Body of pancreas (tissue), 4 donors: ENCODE data around the gene ABR. TPM values are rescaled to one million over a fixed set of nuclear protein-coding genes. Genes with fewer than 3 reads are reported as not detected.

Experiments
- ATAC-seq: fragments of 150-250 bp; one replicate; pipeline ENCODE4 v1.9.1; 2016
- DNase-seq, 4 donors: peaks; one replicate each; pipeline ENCODE4 v3.0.0-alpha.2; 2019
- H3K27ac ChIP-seq, 4 donors: fragments of 200-600 bp; sonication (generic); 1 replicate in 3 of 4; 2 replicates in 1 of 4; pipeline versions ENCODE4 v1.5.1 to v1.6.1; 2016 to 2019; ENCODE audit warnings: mild to moderate bottlenecking in 1 of 4, mixed read lengths in 1 of 4, moderate library complexity in 1 of 4
- H3K27me3 ChIP-seq, 2 donors: fragments of 200-600 bp; sonication (generic); one replicate each; pipeline ENCODE4 v1.6.0; 2016; ENCODE audit warnings: mild to moderate bottlenecking in 1 of 2
- H3K36me3 ChIP-seq, 2 donors: fragments of 200-600 bp; sonication (generic); replicated peaks in 1 of 2; 2 replicates each; pipeline ENCODE4 v1.5.1; 2016; ENCODE audit warnings: low read depth in 2 of 2; ENCODE audit not compliant: insufficient read depth in 1 of 2
- H3K4me1 ChIP-seq: fragments of 200-600 bp; sonication (generic); one replicate; pipeline ENCODE4 v1.6.0; 2016
- H3K4me3 ChIP-seq, 2 donors: fragments of 200-600 bp; sonication (generic); 1 replicate in 1 of 2; 2 replicates in 1 of 2; pipeline ENCODE4 v1.5.1; 2016 to 2019
- H3K9me3 ChIP-seq, 3 donors: fragments of 200-600 bp; sonication (generic); 1 replicate in 2 of 3; 2 replicates in 1 of 3; pipeline ENCODE4 v1.5.1; 2016
- POLR2A ChIP-seq, 3 donors: fragments of 450-650 bp; IDR thresholded peaks; one replicate each; pipeline ENCODE4 v1.6.1; 2016; ENCODE audit warnings: antibody characterized with exemption in 3 of 3, mild to moderate bottlenecking in 2 of 3
- WGBS, 2 donors: methylation state at CpG; one replicate each; pipeline ENCODE4 v1.1.5; 2017; 5-methylcytosine and 5-hydroxymethylcytosine counted together
- intact Hi-C: fragments of 100-400 bp; cut with DNase I; formaldehyde crosslinking; loops from one replicate; pipeline ENCODE4 v1.15.1; 2023
- microRNA-seq, 2 donors: library from miRNA; unstranded; fragments of <30 nt; microRNA quantifications; one replicate each; pipeline ENCODE4, GENCODE V29; 2016; ENCODE audit warnings: borderline number of aligned reads in 2 of 2, borderline replicate concordance in 2 of 2
- small RNA-seq: library from RNA; depleted of rRNA; stranded (forward); fragments of <200 nt; gene quantifications from one replicate; pipeline ENCODE3, GENCODE V24; 2016
- total RNA-seq, 2 donors: library from RNA; depleted of rRNA; stranded (reverse); fragments of >200 nt; gene quantifications; one replicate each; pipeline ENCODE4 v1.1.0, GENCODE V29; 2016
- TF ChIP-seq, protein P1 (sequence below), 7 experiments: fragments of 450-650 bp in 4 of 7; fragments of 200-600 bp in 3 of 7; sonication (generic) in 3 of 7; IDR thresholded peaks; one replicate each; pipeline ENCODE4 v1.5.1; 2016 to 2019; ENCODE audit warnings: antibody characterized with exemption in 7 of 7

The ABR gene
- total RNA-seq, 2 donors from 2014 or later = 32.4 to 46.8 TPM

DNA sequence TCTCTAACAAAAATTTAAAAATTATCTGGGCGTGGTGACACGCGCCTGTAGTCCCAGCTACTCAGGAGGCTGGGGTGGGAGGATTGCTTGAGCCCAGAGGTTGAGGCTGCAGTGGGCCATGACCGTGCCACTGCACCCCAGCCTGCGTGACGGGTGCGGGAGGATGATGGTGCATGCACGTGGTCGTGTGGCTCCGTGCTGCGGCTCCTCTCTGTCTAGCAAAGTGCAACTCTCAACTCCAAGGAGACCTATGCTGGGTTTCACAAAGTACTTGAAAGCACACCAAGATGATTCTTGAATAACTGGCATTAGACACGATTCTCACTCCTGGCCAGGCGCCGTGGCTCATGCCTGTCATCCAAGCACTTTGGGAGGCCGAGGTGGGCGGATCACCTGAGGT lies 226.0 kb downstream of the ABR start:
- no peaks in the 10 kb centered on the region for H3K27me3 ChIP-seq
- intact Hi-C loops = no loop called here
- H3K4me3 ChIP-seq = no peak overlapping the region
- no peak for TF ChIP-seq POLR2A (IDR thresholded peaks at IDR 0.05)
- TF ChIP-seq, protein P1, sequence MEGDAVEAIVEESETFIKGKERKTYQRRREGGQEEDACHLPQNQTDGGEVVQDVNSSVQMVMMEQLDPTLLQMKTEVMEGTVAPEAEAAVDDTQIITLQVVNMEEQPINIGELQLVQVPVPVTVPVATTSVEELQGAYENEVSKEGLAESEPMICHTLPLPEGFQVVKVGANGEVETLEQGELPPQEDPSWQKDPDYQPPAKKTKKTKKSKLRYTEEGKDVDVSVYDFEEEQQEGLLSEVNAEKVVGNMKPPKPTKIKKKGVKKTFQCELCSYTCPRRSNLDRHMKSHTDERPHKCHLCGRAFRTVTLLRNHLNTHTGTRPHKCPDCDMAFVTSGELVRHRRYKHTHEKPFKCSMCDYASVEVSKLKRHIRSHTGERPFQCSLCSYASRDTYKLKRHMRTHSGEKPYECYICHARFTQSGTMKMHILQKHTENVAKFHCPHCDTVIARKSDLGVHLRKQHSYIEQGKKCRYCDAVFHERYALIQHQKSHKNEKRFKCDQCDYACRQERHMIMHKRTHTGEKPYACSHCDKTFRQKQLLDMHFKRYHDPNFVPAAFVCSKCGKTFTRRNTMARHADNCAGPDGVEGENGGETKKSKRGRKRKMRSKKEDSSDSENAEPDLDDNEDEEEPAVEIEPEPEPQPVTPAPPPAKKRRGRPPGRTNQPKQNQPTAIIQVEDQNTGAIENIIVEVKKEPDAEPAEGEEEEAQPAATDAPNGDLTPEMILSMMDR (IDR thresholded peaks at IDR 0.05) = no peak
- no peak overlapping the region for H3K27ac ChIP-seq
- H3K36me3 ChIP-seq = no peaks in the 10 kb centered on the region
- no peak for ATAC-seq
- 86 to 92% methylated on average over 13 to 15 of the region's 16 CpGs for WGBS, 2 donors
- no peak for DNase-seq
- H3K9me3 ChIP-seq = no peaks in the 10 kb centered on the region
- H3K4me1 ChIP-seq = no peaks in the 10 kb centered on the region

Small RNA genes within 50 kb of the gene (microRNA-seq; reads per million reads assigned to microRNA genes)
- 0 reads per million in 2 donors for gene MIR3183

Small RNA genes within 50 kb of the gene (small RNA-seq; reads per million reads assigned to genes)
- gene AC016292.2 (not detected), gene MIR3183 (not detected), gene RF00017 (not detected)

Other genes with a start within 250 kb of the ABR start
- gene NXN, start 200.2 kb downstream of the ABR start, total RNA-seq = 10 to 100 TPM; 24.4 TPM
- gene TIMM22, start 182.9 kb downstream of the ABR start, total RNA-seq = 1 to 10 TPM; 4.3 to 9.3 TPM
- not detected for gene BHLHA9, start 90.5 kb upstream of the ABR start, total RNA-seq
- gene TRARG1, start 99.7 kb upstream of the ABR start, total RNA-seq = 10 to 100 TPM in 1 of 2 donors, 1 to 10 TPM in 1; 1.0 to 23.4 TPM
- gene YWHAE, start 220.2 kb upstream of the ABR start, total RNA-seq = 100 to 1,000 TPM; 301 to 378 TPM